Kidney (tissue), 14 donors: Measurements from ENCODE around the gene SLC51A. TPM values are rescaled to one million over a fixed set of nuclear protein-coding genes. Genes with fewer than 3 reads are reported as not detected.
"Not testable (repeated sequence)": the region's sequence is repeated elsewhere in the genome, so short reads cannot be mapped to it uniquely, and the experiment has no call there.

ENCODE experiments used
- DNase-seq, 5 donors: peaks; one replicate each; pipeline ENCODE4 v3.0.0-alpha.2; 2013 to 2020
- FAIRE-seq: peaks from 2 replicates; lab custom pipeline; 2012; peaks lifted over from hg19 to GRCh38; lab: Jason Lieb, UNC
- H3K27ac ChIP-seq, 2 donors: one replicate each; pipeline ENCODE4 v1.7.0; 2013; ENCODE audit warnings: low read depth in 2 of 2, low read length in 2 of 2, inconsistent platforms in 1 of 2
- H3K27me3 ChIP-seq: one replicate; pipeline ENCODE4 v1.7.1; 2013; ENCODE audit warnings: low read length, inconsistent platforms; ENCODE audit not compliant: control insufficient read depth, insufficient read depth
- H3K36me3 ChIP-seq, 3 donors: one replicate each; pipeline versions ENCODE4 v1.7.0 to v1.7.1; 2013; ENCODE audit warnings: low read length in 3 of 3, control low read depth in 1 of 3, inconsistent platforms in 1 of 3; ENCODE audit not compliant: insufficient read depth in 3 of 3, control insufficient read depth in 2 of 3
- H3K4me1 ChIP-seq, 3 donors: one replicate each; pipeline versions ENCODE4 v1.7.0 to v1.7.1; 2013; ENCODE audit warnings: low read length in 3 of 3, inconsistent platforms in 1 of 3, low read depth in 1 of 3; ENCODE audit not compliant: control insufficient read depth in 2 of 3, insufficient read depth in 2 of 3
- H3K4me3 ChIP-seq, 3 donors: one replicate each; pipeline versions ENCODE4 v1.7.0 to v1.8.1; 2013; ENCODE audit warnings: low read length in 3 of 3, control low read depth in 1 of 3, inconsistent platforms in 1 of 3
- H3K9ac ChIP-seq, 3 donors: one replicate each; pipeline versions ENCODE4 v1.7.0 to v1.7.1; 2013; ENCODE audit warnings: low read length in 3 of 3, control low read depth in 1 of 3, inconsistent platforms in 1 of 3
- H3K9me3 ChIP-seq, 3 donors: one replicate each; pipeline versions ENCODE4 v1.7.0 to v1.7.1; 2013; ENCODE audit warnings: low read length in 3 of 3, control low read depth in 1 of 3, inconsistent platforms in 1 of 3; ENCODE audit not compliant: control insufficient read depth in 2 of 3, insufficient read depth in 1 of 3
- intact Hi-C: fragments of 100-400 bp; cut with DNase I; formaldehyde crosslinking; loops from one replicate; pipeline ENCODE4 v1.11.1; 2022
- polyA plus RNA-seq: library from polyadenylated mRNA; stranded (reverse); fragments of 350-450 nt; fragmentation: Illumina TruSeq; extraction: RNeasy Lipid Tissue Mini Kit (QIAGEN cat#74804); gene quantifications from one replicate; pipeline ENCODE4 v1.2.3, GENCODE V29; 2014; ENCODE audit warnings: low read depth, low replicate concordance; ENCODE audit not compliant: insufficient read depth
- total RNA-seq: library from RNA; stranded (reverse); fragmentation: NEBNext Ultra II Directional; extraction: Animal tissue kit (Norgen Biotek cat#: 25700); gene quantifications from one replicate; pipeline ENCODE4 v1.2.1, GENCODE V29; 2021
- TF ChIP-seq, protein P1 (sequence below): IDR thresholded peaks from 3 replicates; pipeline ENCODE4 v1.5.1; 2012; ENCODE audit warnings: mild to moderate bottlenecking, moderate library complexity, borderline replicate concordance; ENCODE audit not compliant: insufficient read depth; ENCODE audit errors: extremely low read depth
- donor health status: control.
- donor health status: control.
- donor health status: control.
- donor health status: control.
- donor health status: control.
- donor health status: DM: yes; HTN: yes; CAD: no.
- donor health status: Normal renal cell carcinoma (clear cell type).

SLC51A gene
- total and polyA plus RNA-seq, 2 donors from 2014 or later = 0.98 to 6.5 TPM

DNA sequence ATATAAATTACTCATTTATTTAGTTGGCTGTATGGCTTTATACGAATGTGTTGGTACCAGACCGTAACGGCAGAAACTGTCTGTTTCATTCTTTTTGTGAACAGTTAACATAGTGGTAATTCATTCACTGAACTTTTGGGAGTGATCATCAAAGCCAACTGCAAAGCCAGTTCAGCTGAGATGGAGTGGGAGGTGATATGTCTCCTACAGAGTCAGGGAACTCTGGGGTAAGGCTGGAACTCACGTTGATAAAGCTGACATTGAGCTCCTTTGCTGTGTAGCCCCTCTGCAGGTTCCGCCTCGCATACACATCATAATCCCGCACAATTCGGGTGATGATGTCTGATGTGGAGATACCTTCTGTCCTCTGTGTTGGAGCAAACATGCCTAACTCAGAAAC, 25.4 kb downstream of the SLC51A start:
- DNase-seq (no peak), FAIRE-seq (no peak)
- Histone ChIP-seq H3K27me3 (no peaks in the 10 kb centered on the region), H3K27ac (no peak overlapping the region), H3K9ac (no peak overlapping the region), H3K4me1 (no peaks in the 10 kb centered on the region), H3K36me3 (peaks cover 6 to 44% (median 15%) of the 10 kb centered on the region in 3 donors), H3K9me3 (no peaks in the 10 kb centered on the region), H3K4me3 (no peak overlapping the region)
- TF ChIP-seq, protein P1, sequence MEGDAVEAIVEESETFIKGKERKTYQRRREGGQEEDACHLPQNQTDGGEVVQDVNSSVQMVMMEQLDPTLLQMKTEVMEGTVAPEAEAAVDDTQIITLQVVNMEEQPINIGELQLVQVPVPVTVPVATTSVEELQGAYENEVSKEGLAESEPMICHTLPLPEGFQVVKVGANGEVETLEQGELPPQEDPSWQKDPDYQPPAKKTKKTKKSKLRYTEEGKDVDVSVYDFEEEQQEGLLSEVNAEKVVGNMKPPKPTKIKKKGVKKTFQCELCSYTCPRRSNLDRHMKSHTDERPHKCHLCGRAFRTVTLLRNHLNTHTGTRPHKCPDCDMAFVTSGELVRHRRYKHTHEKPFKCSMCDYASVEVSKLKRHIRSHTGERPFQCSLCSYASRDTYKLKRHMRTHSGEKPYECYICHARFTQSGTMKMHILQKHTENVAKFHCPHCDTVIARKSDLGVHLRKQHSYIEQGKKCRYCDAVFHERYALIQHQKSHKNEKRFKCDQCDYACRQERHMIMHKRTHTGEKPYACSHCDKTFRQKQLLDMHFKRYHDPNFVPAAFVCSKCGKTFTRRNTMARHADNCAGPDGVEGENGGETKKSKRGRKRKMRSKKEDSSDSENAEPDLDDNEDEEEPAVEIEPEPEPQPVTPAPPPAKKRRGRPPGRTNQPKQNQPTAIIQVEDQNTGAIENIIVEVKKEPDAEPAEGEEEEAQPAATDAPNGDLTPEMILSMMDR = no peak
- intact Hi-C loops = no loop called here

DNA sequence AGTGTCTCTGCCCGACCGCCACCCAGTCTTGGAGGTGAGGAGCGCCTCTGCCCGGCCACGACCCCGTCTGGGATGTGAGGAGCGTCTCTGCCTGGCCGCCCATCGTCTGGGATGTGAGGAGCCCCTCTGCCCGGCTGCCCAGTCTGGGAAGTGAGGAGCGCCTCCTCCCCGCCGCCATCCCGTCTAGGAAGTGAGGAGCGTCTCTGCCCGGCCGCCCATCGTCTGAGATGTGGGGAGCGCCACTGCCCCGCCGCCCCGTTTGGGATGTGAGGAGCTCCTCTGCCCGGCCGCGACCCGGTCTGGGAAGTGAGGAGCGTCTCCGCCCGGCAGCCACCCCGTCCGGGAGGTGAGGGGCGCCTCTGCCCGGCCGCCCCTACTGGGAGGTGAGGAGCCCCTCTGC, 27.8 kb downstream of the SLC51A start:
- DNase-seq, H3K4me1 ChIP-seq, intact Hi-C loops, FAIRE-seq, H3K9ac ChIP-seq, H3K27ac ChIP-seq, H3K4me3 ChIP-seq, H3K27me3 ChIP-seq, H3K9me3 ChIP-seq: not testable (repeated sequence)
- peaks cover 5 to 38% (median 11%) of the 10 kb centered on the region in 3 donors for H3K36me3 ChIP-seq

DNA sequence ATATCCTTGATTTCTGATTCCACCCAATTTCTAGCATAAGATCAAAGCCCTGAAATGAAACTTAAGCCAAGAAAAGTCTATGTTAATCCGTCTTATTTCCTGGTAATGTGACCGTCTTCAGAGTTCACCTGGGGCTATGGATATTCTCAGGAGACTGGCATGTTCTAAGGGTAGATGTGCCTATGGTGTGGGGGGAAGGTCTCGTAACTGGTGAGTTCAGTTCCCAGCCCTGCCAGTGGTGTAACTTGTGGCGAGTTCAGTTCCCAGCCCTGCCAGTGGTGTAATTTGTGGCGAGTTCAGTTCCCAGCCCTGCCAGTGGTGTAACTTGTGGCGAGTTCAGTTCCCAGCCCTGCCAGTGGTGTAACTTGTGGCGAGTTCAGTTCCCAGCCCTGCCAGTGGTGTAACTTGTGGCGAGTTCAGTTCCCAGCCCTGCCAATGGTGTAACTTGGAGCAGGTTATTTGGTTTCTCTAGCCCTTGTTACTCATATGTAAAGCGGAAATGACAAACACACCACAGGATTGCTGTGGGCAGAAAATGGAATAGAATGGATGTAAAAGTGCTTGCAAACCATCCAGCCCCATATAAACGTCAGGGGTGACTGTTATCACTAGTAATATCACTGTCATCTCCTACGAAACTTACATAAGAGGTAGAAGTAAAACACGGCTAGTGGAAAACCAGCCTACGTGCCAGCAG, 30.4 kb downstream of the SLC51A start:
- no peaks in the 10 kb centered on the region for H3K9me3 ChIP-seq
- no peaks in the 10 kb centered on the region for H3K4me1 ChIP-seq
- H3K27ac ChIP-seq = no peak overlapping the region
- no peak overlapping the region for H3K9ac ChIP-seq
- no peaks in the 10 kb centered on the region for H3K27me3 ChIP-seq
- H3K4me3 ChIP-seq = no peak overlapping the region
- intact Hi-C loops = no loop called here
- FAIRE-seq (no peak), DNase-seq (no peak)
- H3K36me3 ChIP-seq = peaks cover 3 to 23% (median 7%) of the 10 kb centered on the region in 3 donors
- TF ChIP-seq, protein P1 = no peak

DNA sequence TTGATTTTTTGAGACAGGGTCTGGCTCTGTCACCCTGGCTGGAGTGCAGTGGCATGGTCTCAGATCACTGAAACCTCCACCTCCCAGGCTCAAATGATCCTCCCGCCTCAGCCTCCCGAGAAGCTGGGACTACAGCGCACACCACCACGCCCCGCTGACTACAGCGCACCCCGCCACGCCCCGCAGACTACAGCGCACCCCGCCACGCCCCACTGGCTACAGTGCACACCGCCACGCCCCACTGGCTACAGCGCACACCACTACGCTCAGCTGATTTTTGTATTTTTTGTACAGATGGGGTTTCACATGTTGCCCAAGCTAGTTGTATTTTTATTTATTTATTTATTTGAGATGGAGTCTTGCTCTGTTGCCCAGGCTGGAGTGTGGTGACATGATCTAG, 35.6 kb downstream of the SLC51A start:
- intact Hi-C loops = no loop called here
- no peak overlapping the region for H3K9ac ChIP-seq
- DNase-seq (no peak), FAIRE-seq (no peak)
- no peak overlapping the region for H3K4me3 ChIP-seq
- no peaks in the 10 kb centered on the region for H3K4me1 ChIP-seq
- no peak overlapping the region for H3K27ac ChIP-seq
- no peaks in the 10 kb centered on the region for H3K27me3 ChIP-seq
- TF ChIP-seq, protein P1 = no peak
- H3K36me3 ChIP-seq = peaks cover 2 to 23% (median 13%) of the 10 kb centered on the region in 3 donors
- H3K9me3 ChIP-seq = no peaks in the 10 kb centered on the region
